GM12875 (cell line): ENCODE measurements around the gene GNB1.
"Not testable (repeated sequence)": the region's sequence is repeated elsewhere in the genome, so short reads cannot be mapped to it uniquely, and the experiment has no call there.

Experiments used
- H3K4me3 ChIP-seq: one replicate; pipeline ENCODE4 v1.5.1; 2011; ENCODE audit warnings: low read depth, low read length, control low read depth
- TF ChIP-seq, protein P1 (sequence below): IDR thresholded peaks from 2 replicates; pipeline ENCODE4 v1.5.1; 2011; ENCODE audit warnings: low read depth, mild to moderate bottlenecking, control low read depth, inconsistent platforms, low read length, moderate library complexity, borderline replicate concordance; ENCODE audit not compliant: insufficient read depth

GNB1 gene

DNA sequence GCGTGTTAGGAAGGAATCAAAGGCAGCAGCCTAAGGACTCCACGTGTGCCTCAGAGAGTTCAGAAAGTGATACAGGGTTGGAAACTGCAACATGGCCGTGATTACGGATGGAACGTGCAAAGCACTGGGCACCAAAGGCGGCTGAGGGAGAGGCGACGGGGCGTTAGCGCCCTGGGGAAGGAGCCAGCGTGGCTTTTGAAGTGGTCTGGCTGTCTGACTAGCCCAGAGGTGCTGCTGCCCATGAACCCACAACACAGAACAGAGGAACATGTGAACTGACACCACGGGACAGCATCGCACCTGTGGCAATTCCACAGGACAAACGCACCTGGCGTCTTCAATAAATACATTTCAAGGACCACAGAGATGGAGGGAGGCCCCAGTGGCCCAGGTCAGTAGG is 46.2 kb upstream of the GNB1 start:
- TF ChIP-seq, protein P1, sequence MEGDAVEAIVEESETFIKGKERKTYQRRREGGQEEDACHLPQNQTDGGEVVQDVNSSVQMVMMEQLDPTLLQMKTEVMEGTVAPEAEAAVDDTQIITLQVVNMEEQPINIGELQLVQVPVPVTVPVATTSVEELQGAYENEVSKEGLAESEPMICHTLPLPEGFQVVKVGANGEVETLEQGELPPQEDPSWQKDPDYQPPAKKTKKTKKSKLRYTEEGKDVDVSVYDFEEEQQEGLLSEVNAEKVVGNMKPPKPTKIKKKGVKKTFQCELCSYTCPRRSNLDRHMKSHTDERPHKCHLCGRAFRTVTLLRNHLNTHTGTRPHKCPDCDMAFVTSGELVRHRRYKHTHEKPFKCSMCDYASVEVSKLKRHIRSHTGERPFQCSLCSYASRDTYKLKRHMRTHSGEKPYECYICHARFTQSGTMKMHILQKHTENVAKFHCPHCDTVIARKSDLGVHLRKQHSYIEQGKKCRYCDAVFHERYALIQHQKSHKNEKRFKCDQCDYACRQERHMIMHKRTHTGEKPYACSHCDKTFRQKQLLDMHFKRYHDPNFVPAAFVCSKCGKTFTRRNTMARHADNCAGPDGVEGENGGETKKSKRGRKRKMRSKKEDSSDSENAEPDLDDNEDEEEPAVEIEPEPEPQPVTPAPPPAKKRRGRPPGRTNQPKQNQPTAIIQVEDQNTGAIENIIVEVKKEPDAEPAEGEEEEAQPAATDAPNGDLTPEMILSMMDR = no peak
- no peak overlapping the region for H3K4me3 ChIP-seq

- H3K4me3 ChIP-seq = not testable (repeated sequence)
These were observed 44.0 kb upstream of the GNB1 start for GRCh38 chr1:1934848-1935247.

GRCh38 chr1:1929639-1930545 is 39.0 kb upstream of the GNB1 start:
- no peak overlapping the region for H3K4me3 ChIP-seq
- TF ChIP-seq, protein P1 = no peak

GRCh38 chr1:1929102-1929638 is 38.3 kb upstream of the GNB1 start:
- TF ChIP-seq, protein P1 = no peak
- no peak overlapping the region for H3K4me3 ChIP-seq

- no peak overlapping the region for H3K4me3 ChIP-seq
- TF ChIP-seq, protein P1 = no peak
These were observed 37.6 kb upstream of the GNB1 start for GRCh38 chr1:1928231-1929101.

- no peak overlapping the region for H3K4me3 ChIP-seq
- TF ChIP-seq, protein P1 = no peak
These were observed 36.9 kb upstream of the GNB1 start for GRCh38 chr1:1927751-1928150.

- no peak overlapping the region for H3K4me3 ChIP-seq
- TF ChIP-seq, protein P1 = no peak
These were observed 36.2 kb upstream of the GNB1 start for GRCh38 chr1:1926886-1927660.
